HepG2 (cell line): ENCODE data around the gene BTNL3. TPM values are rescaled to one million over a fixed set of nuclear protein-coding genes. Genes with fewer than 3 reads are reported as not detected.

ENCODE experiments used
- ATAC-seq: fragments of 200-7000 bp; cut with Tn5 transposase; 3 replicates; pipeline ENCODE4 v1.9.1; 2020; ENCODE audit warnings: mild to moderate bottlenecking, moderate library complexity
- BruUV-seq: library from RNA; stranded (reverse); fragments of 400-500 nt; replicated peaks from 2 replicates; lab custom pipeline; 2021; lab: Mats Ljungman, UMichigan
- CTCF ChIA-PET: fragments of 300-600 bp; formaldehyde crosslinking; extraction: SDS; loops from one replicate; lab custom pipeline; 2021; ENCODE audit warnings: low total read pairs, inconsistent platforms, low intra/inter-chr PET ratio; lab: Yijun Ruan, JAX
- POLR2A ChIA-PET: fragments of 350-600 bp; sonication (Branson Sonifier 250); formaldehyde crosslinking; loops from one replicate; lab custom pipeline; 2020; ENCODE audit warnings: antibody characterized with exemption, inconsistent platforms; lab: Yijun Ruan, JAX
- DNase-seq: peaks from one replicate; pipeline ENCODE4 v3.0.0-alpha.2; 2015; ENCODE audit warnings: low spot score
- FAIRE-seq: peaks from 3 replicates; lab custom pipeline; 2011; peaks lifted over from hg19 to GRCh38; lab: Jason Lieb, UNC
- H2AFZ ChIP-seq: one replicate; pipeline ENCODE4 v1.6.1; 2011; ENCODE audit warnings: low read length, inconsistent platforms
- H3K27ac ChIP-seq: fragments of 300-600 bp; 3 replicates; pipeline ENCODE4 v1.8.0; 2011; ENCODE audit warnings: mixed run types, mild to moderate bottlenecking, mixed read lengths, low read length, inconsistent platforms; ENCODE audit not compliant: insufficient read depth; ENCODE audit errors: extremely low read length
- H3K27me3 ChIP-seq, 2 experiments: fragments of 200-600 bp in 1 of 2; 2 replicates in 1 of 2; 3 replicates in 1 of 2; pipeline versions ENCODE4 v1.6.0 to v1.8.0; 2011; ENCODE audit warnings: low read length in 2 of 2, mild to moderate bottlenecking in 2 of 2, moderate library complexity in 2 of 2, inconsistent platforms in 1 of 2; ENCODE audit not compliant: insufficient read depth in 2 of 2, control insufficient read depth in 1 of 2
- H3K36me3 ChIP-seq, 2 experiments: fragments of 200-600 bp in 1 of 2; replicated peaks in 1 of 2; 2 replicates in 1 of 2; 3 replicates in 1 of 2; pipeline versions ENCODE4 v1.5.1 to v1.8.0; 2011; ENCODE audit warnings: low read length in 2 of 2, inconsistent platforms in 1 of 2; ENCODE audit not compliant: insufficient read depth in 2 of 2, control insufficient read depth in 1 of 2
- H3K4me1 ChIP-seq: 2 replicates; pipeline ENCODE4 v1.5.1; 2012; ENCODE audit warnings: low read length, inconsistent platforms; ENCODE audit not compliant: insufficient read depth
- H3K4me2 ChIP-seq: 2 replicates; pipeline ENCODE4 v1.6.0; 2011; ENCODE audit warnings: low read depth, low read length, inconsistent platforms
- H3K4me3 ChIP-seq, 3 experiments: fragments of 200-600 bp in 1 of 3; sonication (generic), shearing (Covaris generic) in 1 of 3; replicated peaks in 1 of 3; 2 replicates each; pipeline ENCODE4 v1.5.1; 2011 to 2016; ENCODE audit warnings: low read length in 3 of 3, inconsistent platforms in 2 of 3, low read depth in 2 of 3, mild to moderate bottlenecking in 2 of 3, control low read depth in 1 of 3, mixed read lengths in 1 of 3; ENCODE audit not compliant: insufficient read depth in 1 of 3
- H3K79me2 ChIP-seq: one replicate; pipeline ENCODE4 v1.6.1; 2011; ENCODE audit warnings: low read length, inconsistent platforms; ENCODE audit not compliant: insufficient read depth
- H3K9ac ChIP-seq: 2 replicates; pipeline ENCODE4 v1.6.0; 2011; ENCODE audit warnings: mild to moderate bottlenecking, low read depth, low read length, inconsistent platforms; ENCODE audit not compliant: insufficient read depth
- H3K9me3 ChIP-seq: 2 replicates; pipeline ENCODE4 v1.5.1; 2012; ENCODE audit warnings: mild to moderate bottlenecking, low read length
- H4K20me1 ChIP-seq: 2 replicates; pipeline ENCODE4 v1.6.0; 2011; ENCODE audit warnings: inconsistent platforms, mild to moderate bottlenecking, low read length, moderate library complexity; ENCODE audit not compliant: insufficient read depth
- CENPT ChIP-seq: sonication (generic); formaldehyde crosslinking; IDR thresholded peaks from 2 replicates; pipeline ENCODE4 v1.8.0; 2022; ENCODE audit warnings: low read depth, mild to moderate bottlenecking, moderate library complexity, missing genetic modification reagents
- E2F5 ChIP-seq: sonication (generic); formaldehyde crosslinking; conservative IDR thresholded peaks from 2 replicates; pipeline ENCODE4 v1.4.0; 2020; ENCODE audit warnings: missing genetic modification reagents
- HCFC1 ChIP-seq: fragments of 150-350 bp; IDR thresholded peaks from 2 replicates; pipeline ENCODE4 v1.6.1; 2014; ENCODE audit warnings: low read depth, low read length
- HMG20B ChIP-seq: conservative IDR thresholded peaks from 2 replicates; pipeline ENCODE4 v1.6.1; 2016; ENCODE audit warnings: missing genetic modification reagents, missing compliant biosample characterization
- KAT8 ChIP-seq: IDR thresholded peaks from 2 replicates; pipeline ENCODE4 v1.6.1; 2016; ENCODE audit warnings: missing genetic modification reagents, missing compliant biosample characterization
- MAZ ChIP-seq, 2 experiments: sonication (generic) in 1 of 2; formaldehyde crosslinking in 1 of 2; IDR thresholded peaks; 2 replicates each; pipeline versions ENCODE4 v1.5.0 to v1.6.1; 2012 to 2020; ENCODE audit warnings: low read depth in 2 of 2, mild to moderate bottlenecking in 2 of 2, borderline replicate concordance in 1 of 2, improper control_type of control experiment in 1 of 2, low read length in 1 of 2, missing genetic modification reagents in 1 of 2, moderate library complexity in 1 of 2
- NFRKB ChIP-seq: fragments of 450-650 bp; IDR thresholded peaks from 2 replicates; pipeline ENCODE4 v1.6.1; 2017
- NFYC ChIP-seq: IDR thresholded peaks from 2 replicates; pipeline ENCODE4 v1.6.1; 2016; ENCODE audit warnings: missing genetic modification reagents, missing compliant biosample characterization
- SKI ChIP-seq: fragments of 450-650 bp; IDR thresholded peaks from one replicate; pipeline ENCODE4 v1.6.1; 2018; ENCODE audit warnings: mild to moderate bottlenecking; ENCODE audit not compliant: partially characterized antibody
- TCF7L2 ChIP-seq: IDR thresholded peaks from 2 replicates; pipeline ENCODE4 v1.6.1; 2011; ENCODE audit warnings: mild to moderate bottlenecking, low read depth, low read length, moderate library complexity
- ZNF207 ChIP-seq: fragments of 450-650 bp; IDR thresholded peaks from 2 replicates; pipeline ENCODE4 v1.6.1; 2016; ENCODE audit warnings: antibody characterized with exemption, borderline replicate concordance
- ZNF335 ChIP-seq: sonication (generic); formaldehyde crosslinking; IDR thresholded peaks from 2 replicates; pipeline ENCODE4 v1.4.0; 2020; ENCODE audit warnings: missing genetic modification reagents
- ZNF441 ChIP-seq: sonication (generic); formaldehyde crosslinking; IDR thresholded peaks from 2 replicates; pipeline ENCODE4 v1.7.0; 2021; ENCODE audit warnings: missing genetic modification reagents, borderline replicate concordance
- ZNF496 ChIP-seq: sonication (generic); formaldehyde crosslinking; IDR thresholded peaks from 2 replicates; pipeline ENCODE4 v1.8.1; 2023; ENCODE audit warnings: mild to moderate bottlenecking, moderate library complexity, missing genetic modification reagents; ENCODE audit not compliant: insufficient replicate concordance
- ZNF850 ChIP-seq: sonication (generic); formaldehyde crosslinking; conservative IDR thresholded peaks from 2 replicates; pipeline ENCODE4 v1.9.0; 2021; ENCODE audit warnings: mild to moderate bottlenecking, missing genetic modification reagents
- WGBS: methylation state at CpG from one replicate; pipeline ENCODE4 v1.1.6; 2017; ENCODE audit warnings: low lambda C conversion rate; 5-methylcytosine and 5-hydroxymethylcytosine counted together
- in situ Hi-C: cut with HindIII; loops from 2 replicates; pipeline ENCODE4 v1.10.0; 2017; ENCODE audit warnings: low pct_unique_long_range_greater_than_20kb; ENCODE audit not compliant: extremely low pct_ligation_motif_present
- intact Hi-C: fragments of 100-400 bp; cut with micrococcal nuclease; formaldehyde crosslinking; loops from one replicate; pipeline ENCODE4 v1.10.0; 2022; ENCODE audit not compliant: unreplicated experiment
- polyA plus RNA-seq, 8 experiments: library from polyadenylated mRNA; depleted of rRNA in 3 of 8; stranded (reverse) in 7 of 8; unstranded in 1 of 8; fragments of >200 nt; fragmentation: Illumina TruSeq in 4 of 8; extraction: Trizol in 4 of 8; gene quantifications; 2 replicates each; pipeline versions ENCODE4 v1.2.1 to v1.2.3, GENCODE V29; 2011 to 2016; ENCODE audit warnings: low read depth in 4 of 8, missing spikeins in 1 of 8, mixed read lengths in 1 of 8; ENCODE audit not compliant: insufficient read depth in 1 of 8
- total RNA-seq, 5 experiments: library from RNA; depleted of rRNA; stranded (reverse); fragments of >200 nt; fragmentation: Illumina TruSeq; extraction: Trizol; gene quantifications; 2 replicates each; pipeline ENCODE4 v1.2.3, GENCODE V29; 2016; ENCODE audit warnings: low read depth in 1 of 5

BTNL3 gene
- total and polyA plus RNA-seq, 2 of the 13 experiments (the other 11 are each of a cell fraction or from before 2014, with no cell fraction given) = not detected

DNA sequence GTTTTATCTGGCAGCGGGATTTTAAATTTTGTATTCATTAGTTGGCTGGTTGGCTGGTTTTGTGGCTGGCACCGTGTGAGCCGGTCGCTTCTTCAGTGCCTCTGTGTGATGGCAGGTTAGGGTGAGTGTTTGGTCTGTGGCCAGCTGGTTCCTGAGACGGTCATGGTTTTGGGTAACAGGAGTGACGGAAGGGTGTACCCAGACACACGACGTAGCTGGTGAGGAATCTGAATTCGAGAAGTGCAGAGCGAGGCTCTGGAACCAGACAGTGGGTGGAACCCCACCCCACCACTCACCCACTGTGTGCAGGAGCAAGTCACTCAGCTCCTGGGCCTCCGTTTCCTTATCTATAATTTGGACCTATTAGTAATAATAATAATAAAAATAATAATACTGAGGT lies 54.1 kb downstream of the BTNL3 start:
- ChIA-PET POLR2A (no interaction called here), CTCF (no interaction called here)
- ATAC-seq (no peak), FAIRE-seq (no peak), DNase-seq (no peak)
- intact Hi-C loops = no loop called here
- H3K4me1 ChIP-seq = no peaks in the 10 kb centered on the region
- H3K36me3 ChIP-seq = no peaks in the 10 kb centered on the region
- no TSS peak for BruUV-seq
- H3K9me3 ChIP-seq = no peaks in the 10 kb centered on the region
- H4K20me1 ChIP-seq = no peaks in the 10 kb centered on the region
- no peaks in the 10 kb centered on the region for H3K79me2 ChIP-seq
- no peak overlapping the region for H3K4me2 ChIP-seq
- in situ Hi-C loops = no loop called here
- no peak overlapping the region for H3K27ac ChIP-seq
- no peak overlapping the region for H2AFZ ChIP-seq
- TF ChIP-seq MAZ (IDR thresholded peaks at IDR 0.05; ENCODE audit: borderline replicate concordance, low read depth, low read length) (no peak), MAZ (CRISPR knock-in tag; IDR thresholded peaks at IDR 0.05; ENCODE audit: low read depth) (no peak), E2F5 (CRISPR knock-in tag) (no peak), NFYC (CRISPR knock-in tag) (no peak), NFRKB (no peak), ZNF496 (CRISPR knock-in tag) (no peak), HCFC1 (no peak), CENPT (no peak), HMG20B (no peak), ZNF335 (no peak), ZNF207 (no peak), TCF7L2 (no peak), KAT8 (no peak), SKI (no peak), ZNF850 (CRISPR knock-in tag) (no peak), ZNF441 (CRISPR knock-in tag) (no peak)
- H3K27me3 ChIP-seq = peaks cover 0 to 71% of the 10 kb centered on the region in 2 experiments; a peak in 4 of 5 replicates
- WGBS = 36% methylated on average over 11 of the region's 11 CpGs
- H3K4me3 ChIP-seq = no peak overlapping the region
- no peak overlapping the region for H3K9ac ChIP-seq
